Activated CD8-positive, alpha-beta memory T cell treated with anti-CD3 and anti-CD28 coated beads, Interleukin-2, amount 50 U/mL, for 1 hour (primary cell): ENCODE measurements around the gene OIP5.
"Not testable (repeated sequence)": the region's sequence is repeated elsewhere in the genome, so short reads cannot be mapped to it uniquely, and the experiment has no call there.

Experiments used
- DNase-seq: peaks from one replicate; pipeline ENCODE4 v3.0.0-alpha.2; 2020; ENCODE audit errors: extremely low read depth

OIP5 gene

GRCh38 chr15:41301587-41301986, 30.8 kb downstream of the OIP5 start:
- no peak for DNase-seq

- not testable (repeated sequence) for DNase-seq
Observed at GRCh38 chr15:41301139-41301538, 31.3 kb downstream of the OIP5 start.

GRCh38 chr15:41292521-41292920, 39.9 kb downstream of the OIP5 start:
- DNase-seq: no peak

- DNase-seq: no peak
Observed at GRCh38 chr15:41291065-41291631, 41.2 kb downstream of the OIP5 start.

GRCh38 chr15:41289953-41290352, 42.4 kb downstream of the OIP5 start:
- DNase-seq: no peak

- DNase-seq: no peak
Observed at GRCh38 chr15:41288464-41288863, 43.9 kb downstream of the OIP5 start.

GRCh38 chr15:41286665-41287333, 45.6 kb downstream of the OIP5 start:
- DNase-seq: no peak

GRCh38 chr15:41285285-41285684, 47.1 kb downstream of the OIP5 start:
- no peak for DNase-seq

GRCh38 chr15:41284427-41285177, 47.8 kb downstream of the OIP5 start:
- DNase-seq: no peak

- DNase-seq: peak; percentile 93
Observed at GRCh38 chr15:41283653-41284426, 48.6 kb downstream of the OIP5 start.

GRCh38 chr15:41282980-41283652, 49.3 kb downstream of the OIP5 start:
- not testable (repeated sequence) for DNase-seq

GRCh38 chr15:41282436-41282835, 50.0 kb downstream of the OIP5 start:
- not testable (repeated sequence) for DNase-seq

GRCh38 chr15:41281236-41281635, 51.2 kb downstream of the OIP5 start:
- DNase-seq: no peak

- DNase-seq: no peak
Observed at GRCh38 chr15:41279535-41280283, 52.7 kb downstream of the OIP5 start.

GRCh38 chr15:41278319-41278718, 54.1 kb downstream of the OIP5 start:
- no peak for DNase-seq

- DNase-seq: no peak
Observed at GRCh38 chr15:41276831-41277230, 55.6 kb downstream of the OIP5 start.

- no peak for DNase-seq
Observed at GRCh38 chr15:41269887-41270286, 62.5 kb downstream of the OIP5 start.

- no peak for DNase-seq
Observed at GRCh38 chr15:41263891-41264351, 68.5 kb downstream of the OIP5 start.

GRCh38 chr15:41262571-41262970, 69.8 kb downstream of the OIP5 start:
- no peak for DNase-seq

GRCh38 chr15:41260924-41261323, 71.5 kb downstream of the OIP5 start:
- DNase-seq: not testable (repeated sequence)
